WI38 (cell line): ENCODE results near the gene MGMT.

Experiments used
- H3K4me3 ChIP-seq: 2 replicates; pipeline ENCODE4 v1.5.1; 2011; ENCODE audit warnings: low read depth, mild to moderate bottlenecking, control low read depth, low read length
- TF ChIP-seq, protein P1 (sequence below): IDR thresholded peaks from 2 replicates; pipeline ENCODE4 v1.5.1; 2012; ENCODE audit warnings: low read depth, mild to moderate bottlenecking, control low read depth, low read length

MGMT gene

DNA sequence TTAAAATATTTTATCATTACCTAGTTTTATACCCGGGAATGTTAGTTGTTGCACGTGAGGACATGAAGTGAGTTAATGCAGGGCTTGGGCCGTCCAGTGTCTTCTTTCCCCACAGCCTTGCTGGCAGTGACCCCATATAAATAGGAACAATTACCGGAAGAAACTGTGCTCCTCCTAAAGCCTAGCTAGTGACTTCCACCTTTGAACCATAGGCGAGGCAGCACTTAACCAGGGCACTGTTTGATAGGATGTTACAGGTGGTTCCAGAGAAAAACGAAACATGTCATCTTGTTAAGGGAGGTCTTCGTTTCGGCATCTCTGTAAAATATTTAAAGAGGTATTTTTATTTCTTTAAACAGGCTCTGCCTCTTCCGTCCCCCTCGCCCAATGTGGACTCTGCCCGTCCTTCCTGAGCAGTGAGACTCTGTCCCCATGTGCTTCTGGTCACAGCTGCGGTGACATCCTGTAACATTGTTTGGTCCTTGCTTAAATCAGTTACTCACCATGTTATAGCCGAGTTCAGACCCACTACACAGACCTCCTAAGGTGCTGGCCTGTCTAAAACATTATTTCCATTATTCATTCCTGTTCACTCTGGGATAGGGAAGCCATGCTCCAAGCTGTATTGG is 145.6 kb downstream of the MGMT start:
- H3K4me3 ChIP-seq: no peak overlapping the region
- TF ChIP-seq, protein P1, sequence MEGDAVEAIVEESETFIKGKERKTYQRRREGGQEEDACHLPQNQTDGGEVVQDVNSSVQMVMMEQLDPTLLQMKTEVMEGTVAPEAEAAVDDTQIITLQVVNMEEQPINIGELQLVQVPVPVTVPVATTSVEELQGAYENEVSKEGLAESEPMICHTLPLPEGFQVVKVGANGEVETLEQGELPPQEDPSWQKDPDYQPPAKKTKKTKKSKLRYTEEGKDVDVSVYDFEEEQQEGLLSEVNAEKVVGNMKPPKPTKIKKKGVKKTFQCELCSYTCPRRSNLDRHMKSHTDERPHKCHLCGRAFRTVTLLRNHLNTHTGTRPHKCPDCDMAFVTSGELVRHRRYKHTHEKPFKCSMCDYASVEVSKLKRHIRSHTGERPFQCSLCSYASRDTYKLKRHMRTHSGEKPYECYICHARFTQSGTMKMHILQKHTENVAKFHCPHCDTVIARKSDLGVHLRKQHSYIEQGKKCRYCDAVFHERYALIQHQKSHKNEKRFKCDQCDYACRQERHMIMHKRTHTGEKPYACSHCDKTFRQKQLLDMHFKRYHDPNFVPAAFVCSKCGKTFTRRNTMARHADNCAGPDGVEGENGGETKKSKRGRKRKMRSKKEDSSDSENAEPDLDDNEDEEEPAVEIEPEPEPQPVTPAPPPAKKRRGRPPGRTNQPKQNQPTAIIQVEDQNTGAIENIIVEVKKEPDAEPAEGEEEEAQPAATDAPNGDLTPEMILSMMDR: no peak

DNA sequence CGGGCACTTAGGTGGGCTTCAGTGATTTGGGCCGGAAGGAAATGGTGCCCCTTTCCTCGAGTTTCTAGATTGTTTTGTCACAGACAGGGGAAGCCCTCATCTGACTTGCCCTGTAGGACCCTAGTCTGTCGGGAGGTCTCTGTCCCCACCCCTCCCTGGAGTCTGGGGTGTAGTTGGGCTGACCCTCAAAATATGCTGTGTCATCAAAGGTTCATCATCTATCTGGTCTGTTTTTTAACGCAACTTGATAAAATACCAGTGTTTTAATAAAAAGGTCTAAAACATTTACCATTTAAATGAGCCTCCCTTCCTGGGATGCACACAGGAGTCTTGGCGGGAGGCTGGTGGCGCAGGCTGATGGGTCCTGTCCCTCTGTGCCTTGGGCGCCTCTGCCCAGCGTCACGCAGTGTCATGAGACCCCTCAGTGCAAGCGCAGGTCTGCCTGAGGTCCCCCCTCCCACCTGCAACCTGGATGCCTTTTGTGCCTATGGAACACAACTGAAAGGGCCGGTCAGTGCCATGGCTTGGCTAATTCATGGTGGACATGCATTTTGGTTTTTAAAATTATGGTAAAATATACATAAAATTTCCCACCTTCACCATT is 146.4 kb downstream of the MGMT start:
- TF ChIP-seq, protein P1: no peak

DNA sequence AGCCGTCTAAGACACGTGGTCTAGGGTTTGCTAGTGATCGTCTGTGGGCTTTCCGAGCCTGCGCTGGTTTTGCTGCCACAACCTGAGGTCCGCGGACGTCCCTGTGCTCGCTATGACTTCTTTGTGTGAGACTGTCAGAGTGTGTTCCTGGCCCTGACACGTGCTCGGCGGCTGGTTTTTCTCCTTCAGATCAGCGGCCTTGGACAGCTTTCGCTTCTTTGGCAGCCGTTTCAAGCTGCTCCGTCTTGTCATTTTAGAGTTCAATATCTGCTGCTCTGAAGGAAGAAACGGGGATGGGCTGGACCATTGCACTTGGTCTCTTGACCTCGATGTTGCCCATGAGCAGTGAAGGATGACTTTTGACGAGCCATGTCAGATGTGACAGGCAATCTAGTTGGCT is 147.3 kb downstream of the MGMT start:
- TF ChIP-seq, protein P1: no peak
- H3K4me3 ChIP-seq: no peak overlapping the region

More for the DNA sequence above, 146.4 kb downstream of the MGMT start:
- H3K4me3 ChIP-seq: no peak overlapping the region

DNA sequence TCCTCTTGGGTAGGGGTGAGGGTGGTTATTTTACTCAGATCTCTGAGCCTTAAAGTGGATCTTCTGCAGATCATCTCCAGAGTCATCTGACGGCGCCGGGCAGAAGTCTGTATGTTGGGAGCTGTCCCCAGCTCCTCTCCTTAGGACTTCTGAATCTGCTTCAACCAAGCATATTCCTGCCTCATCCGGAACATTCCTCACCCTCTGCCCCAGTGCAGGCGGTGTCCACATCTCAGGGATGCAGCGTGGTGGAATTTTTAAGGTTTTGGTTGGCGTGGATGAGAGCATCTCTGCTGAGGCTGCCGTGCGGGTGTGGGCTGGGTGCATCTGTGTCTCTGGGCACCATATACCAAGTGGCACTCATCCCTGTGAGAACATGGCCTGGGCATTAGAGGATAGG is 148.3 kb downstream of the MGMT start:
- no peak overlapping the region for H3K4me3 ChIP-seq
- TF ChIP-seq, protein P1: no peak

DNA sequence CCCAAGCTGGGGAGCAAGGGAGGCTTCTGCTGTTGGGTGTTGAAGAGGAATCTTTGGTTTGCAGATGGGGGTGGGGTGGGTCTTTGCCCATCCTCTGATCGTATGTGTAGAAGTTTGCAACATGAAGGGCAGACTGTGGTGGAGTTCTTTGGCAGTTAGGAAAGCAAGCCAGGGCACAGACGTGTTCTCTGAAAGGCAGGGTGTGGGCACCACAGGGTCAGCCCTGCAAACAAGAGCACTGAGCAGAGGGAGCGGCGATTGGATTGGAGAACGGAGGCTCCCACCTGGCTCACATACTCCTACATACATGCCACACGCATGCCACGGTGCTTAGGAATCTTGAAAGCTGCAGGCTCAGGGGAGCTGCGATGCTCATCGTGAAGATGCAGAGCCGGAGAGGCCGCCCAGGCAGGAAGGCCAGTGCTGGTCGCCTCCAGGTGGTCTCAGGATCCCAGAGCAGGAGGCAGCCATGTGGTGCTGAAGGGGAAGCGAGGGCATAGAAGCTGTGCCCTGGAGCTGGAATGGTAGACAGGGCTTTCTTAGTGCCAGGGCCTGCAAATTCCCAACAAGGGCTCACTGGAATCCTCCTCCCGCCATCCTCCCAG is 149.0 kb downstream of the MGMT start:
- H3K4me3 ChIP-seq: no peak overlapping the region
- TF ChIP-seq, protein P1: no peak

DNA sequence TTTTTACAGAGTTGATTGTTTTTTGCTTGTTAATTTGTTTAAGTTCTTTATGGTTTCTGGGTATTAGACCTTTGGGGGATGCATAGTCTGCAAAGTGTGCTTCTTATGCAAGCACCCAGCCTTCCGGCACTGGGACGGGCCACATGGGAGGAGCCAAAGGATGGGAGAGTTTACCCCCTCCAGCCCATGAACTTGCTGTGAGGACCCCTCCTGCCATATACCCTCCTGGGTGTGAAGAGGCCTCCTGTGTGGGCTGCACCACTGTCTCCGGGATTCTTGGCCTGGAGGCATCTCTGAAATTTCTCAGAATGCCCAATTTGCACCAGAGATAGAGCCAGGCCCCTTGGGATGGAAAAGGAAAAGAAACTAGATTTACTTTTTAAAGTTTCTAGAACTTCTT is 150.7 kb downstream of the MGMT start:
- no peak overlapping the region for H3K4me3 ChIP-seq
- TF ChIP-seq, protein P1: no peak

DNA sequence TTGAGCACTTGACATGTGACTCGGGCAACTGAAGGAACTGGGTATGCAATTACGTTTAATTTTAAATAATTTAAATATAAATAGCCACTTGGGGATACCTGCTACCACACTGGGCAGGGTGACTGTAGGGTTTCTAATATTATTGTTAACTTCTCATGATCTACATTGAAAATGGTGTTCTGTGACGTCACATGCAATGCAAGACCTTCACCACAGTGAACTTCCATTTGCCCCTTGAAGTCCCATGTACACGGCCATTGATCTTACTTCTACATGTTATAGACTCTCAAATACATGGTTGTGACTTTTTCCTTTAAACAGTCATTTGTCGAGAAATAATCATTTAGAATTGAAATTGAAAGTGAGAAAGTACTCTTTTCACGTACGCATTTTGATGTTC is 154.0 kb downstream of the MGMT start:
- TF ChIP-seq, protein P1: no peak
- H3K4me3 ChIP-seq: no peak overlapping the region
